Activated CD4-positive, alpha-beta T cell treated with anti-CD3 and anti-CD28 coated beads for 1 hour (primary cell): ENCODE data around the gene FARS2.

ENCODE experiments used
- DNase-seq: peaks from one replicate; pipeline ENCODE4 v3.0.0-alpha.2; 2020

The FARS2 gene

DNA sequence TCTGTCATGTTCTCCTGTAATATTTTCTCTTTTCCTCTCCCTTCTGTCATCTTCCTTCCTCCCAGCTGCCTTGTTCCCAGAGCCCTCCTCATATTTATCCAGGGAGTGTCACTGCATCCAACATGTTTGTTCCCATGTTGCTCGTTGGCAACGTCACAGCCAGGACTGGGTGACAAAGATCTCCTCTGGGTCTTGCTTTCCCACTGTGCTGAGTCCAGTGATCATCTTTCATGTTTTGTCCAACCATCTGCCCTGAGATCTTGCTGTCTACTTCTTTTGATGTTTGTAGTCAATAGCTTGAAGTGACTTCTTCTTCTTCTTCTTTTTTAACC, 26.6 kb downstream of the FARS2 start:
- DNase-seq: no peak

DNA sequence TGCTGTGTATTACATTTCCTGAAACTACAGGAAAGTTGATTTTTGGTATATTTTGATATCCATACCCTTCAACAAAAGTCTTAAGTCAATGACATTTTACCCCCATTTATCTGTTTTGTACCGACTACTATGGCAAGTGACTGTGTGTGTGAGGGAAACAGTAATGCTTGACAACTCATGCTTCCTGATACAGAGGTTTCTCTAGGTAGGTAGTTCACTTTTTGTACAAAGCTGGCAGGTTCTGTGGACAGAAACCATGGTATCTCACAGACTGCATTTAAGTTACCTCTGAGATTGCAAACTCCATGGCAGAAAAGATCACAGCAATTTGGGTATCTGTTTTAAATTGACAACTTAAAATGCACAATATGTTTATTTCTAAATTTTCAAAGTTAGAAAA, 28.8 kb downstream of the FARS2 start:
- no peak for DNase-seq

DNA sequence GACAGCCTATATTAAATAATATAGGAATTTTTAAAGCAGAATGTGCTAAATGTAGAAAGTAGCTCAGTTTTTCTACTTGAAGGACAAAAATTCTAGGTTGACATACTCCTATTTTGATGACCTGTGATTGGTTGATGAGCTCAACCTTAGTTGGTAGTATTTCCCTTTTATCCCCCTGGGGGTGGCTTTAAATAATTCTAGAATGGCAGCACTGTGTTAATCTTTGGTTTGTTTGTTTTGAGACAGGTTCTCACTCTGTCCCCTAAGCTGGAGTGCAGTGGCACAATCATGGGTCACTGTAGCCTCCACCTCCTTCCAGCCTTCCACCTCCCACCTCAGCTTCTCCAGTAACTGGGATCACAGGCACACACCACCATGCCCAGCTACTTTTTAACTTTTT, 29.2 kb downstream of the FARS2 start:
- no peak for DNase-seq

DNA sequence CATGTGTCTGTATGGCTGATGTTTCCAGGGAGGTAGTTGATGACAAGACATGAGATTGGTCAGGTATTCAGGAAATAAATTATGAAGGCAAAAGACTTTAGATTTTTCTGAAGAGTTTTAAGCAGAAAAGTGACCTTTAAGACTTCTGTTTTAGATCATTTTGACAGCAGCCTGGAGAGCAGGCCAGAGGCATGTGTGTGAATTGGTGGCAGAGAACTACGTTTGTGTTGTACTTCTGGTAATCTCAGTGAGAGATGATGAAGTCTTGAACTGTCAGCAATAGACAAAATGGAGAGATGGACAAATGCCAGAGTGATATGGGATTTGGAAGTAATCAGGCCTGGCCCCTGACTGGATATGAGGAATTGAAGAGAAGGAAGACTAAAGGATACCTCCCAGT, 30.8 kb downstream of the FARS2 start:
- no peak for DNase-seq

DNA sequence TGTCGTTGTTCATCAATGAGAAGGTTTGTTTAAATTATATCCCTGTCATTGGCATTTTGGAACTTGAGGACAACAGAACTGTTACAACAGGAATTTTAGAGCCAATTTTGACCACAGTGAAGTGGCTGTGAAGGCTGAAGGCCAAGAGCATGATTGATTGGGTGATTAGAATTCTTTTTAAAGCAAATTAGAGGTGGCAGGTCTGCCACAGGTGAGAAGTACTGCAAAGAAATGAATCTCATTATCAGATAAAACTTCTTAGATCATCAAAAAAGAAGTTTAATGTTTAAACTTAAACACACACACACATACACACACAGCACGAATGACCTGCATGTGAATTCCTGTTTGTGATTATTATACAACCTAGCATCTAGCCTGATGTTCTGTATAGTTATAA, 32.4 kb downstream of the FARS2 start:
- DNase-seq: no peak

DNA sequence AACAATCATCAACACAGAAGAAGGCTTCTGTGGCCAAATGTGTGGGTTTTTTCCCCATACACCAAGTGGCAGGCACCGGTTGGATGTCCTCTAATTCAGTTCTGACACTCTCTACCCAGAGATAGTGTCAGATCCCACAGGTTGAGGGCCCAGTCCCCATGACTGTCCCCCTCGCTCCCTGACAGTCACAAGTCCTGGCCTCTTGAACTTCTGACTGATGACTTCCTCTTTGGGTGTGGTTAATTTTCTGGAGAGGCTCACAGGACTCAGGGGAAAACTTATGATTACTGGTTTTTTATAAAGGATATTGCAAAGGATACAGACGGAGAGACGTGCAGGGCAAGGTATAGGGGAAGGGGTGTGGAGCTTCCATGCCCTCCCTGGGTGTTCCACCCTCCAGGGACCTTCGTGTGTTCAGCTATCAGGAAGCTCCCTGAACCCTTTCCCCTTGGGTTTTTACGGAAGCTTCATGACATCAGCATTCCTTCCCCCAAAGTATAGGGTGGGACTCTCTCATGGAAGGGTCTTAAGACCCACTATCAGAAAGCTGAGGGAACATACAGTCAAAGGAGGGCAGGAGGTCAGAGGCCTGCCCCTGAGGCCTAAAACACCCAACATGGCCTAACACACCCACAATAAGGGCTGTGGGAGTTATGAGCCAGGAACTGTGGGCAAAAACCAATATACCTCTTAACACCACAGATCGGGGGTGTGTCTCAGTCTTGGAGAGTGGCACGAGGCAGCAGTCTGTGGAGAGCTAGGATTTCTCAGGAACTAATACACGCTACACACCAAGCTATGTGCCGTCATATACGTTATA, 33.3 kb downstream of the FARS2 start:
- DNase-seq: no peak

DNA sequence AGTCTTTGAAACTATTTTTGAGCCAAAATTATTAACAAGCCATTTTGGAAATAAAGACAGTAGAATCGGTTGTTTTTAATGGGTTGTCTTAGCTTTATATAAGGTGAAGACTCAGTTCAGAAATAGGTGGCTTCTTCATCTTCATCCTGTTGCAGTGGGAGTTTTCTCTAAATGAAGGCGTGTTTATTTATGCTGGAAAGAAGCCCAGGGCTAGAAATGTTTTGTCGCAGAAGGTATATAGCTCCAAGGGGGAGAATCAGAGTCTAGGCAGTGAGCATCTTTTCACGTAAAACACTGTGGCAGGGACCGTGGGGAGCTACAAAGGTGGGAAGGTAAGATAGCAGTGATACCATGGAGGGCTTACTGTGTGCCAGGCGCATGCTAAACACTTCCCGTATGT, 34.3 kb downstream of the FARS2 start:
- DNase-seq: no peak

DNA sequence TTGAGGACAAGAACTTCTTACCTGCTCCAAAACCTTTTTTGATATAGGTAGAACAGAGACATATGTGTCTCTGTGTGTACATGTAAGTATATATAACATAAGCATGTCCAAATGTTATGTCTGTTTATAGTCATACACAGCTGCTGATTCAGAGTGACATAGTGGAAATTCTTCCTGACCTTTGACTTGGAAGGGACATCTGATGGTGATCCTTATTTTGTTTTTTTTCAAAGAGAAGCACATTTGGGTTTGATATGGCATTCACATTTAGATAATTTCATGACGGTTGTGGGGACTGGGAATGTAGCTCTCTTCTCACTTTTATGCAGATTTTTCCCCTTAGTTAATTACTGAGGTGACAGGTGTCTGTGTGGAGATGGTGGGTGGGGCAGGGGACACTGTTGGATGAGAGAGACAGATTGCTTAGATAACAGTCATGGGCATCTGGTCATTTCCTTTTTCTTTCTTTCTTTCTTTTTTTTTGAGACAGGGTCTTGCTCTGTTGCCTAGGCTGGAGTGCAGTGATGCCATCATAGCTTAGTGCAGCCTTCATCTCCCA, 39.0 kb downstream of the FARS2 start:
- no peak for DNase-seq

DNA sequence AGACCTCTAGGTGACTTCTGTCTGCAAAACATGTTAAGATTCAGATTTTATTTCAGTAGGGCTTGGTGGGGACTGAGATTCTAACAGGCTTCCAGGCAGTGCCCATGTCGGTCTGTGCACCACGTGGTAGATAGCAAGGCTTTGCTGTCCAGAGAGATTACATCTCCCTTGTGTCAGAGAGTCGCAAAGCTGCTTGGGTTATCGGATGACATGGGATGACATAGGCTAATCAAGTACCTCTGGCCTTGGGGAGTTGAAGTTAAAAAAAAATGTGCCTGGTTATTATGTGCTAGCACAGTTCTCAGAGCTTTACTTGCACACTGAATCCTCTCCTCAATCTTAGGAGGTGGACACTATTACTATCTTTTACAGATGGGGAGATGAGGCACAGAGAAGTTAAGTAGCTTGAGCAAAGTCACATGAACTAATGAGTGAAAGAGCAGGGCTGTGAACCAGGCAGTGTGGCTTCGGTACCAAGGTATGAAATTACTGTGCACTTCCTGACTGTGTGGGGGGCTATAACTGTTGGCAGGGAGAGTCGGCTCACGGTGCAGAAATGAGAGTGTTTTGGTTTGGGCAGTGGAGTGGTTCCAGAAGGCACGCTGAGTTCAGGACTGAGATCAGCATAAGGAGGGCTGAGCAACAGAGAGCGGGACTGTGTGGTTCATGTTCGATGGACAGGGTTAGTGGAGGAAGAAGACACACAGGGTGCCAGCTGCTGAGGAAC, 41.1 kb downstream of the FARS2 start:
- no peak for DNase-seq

DNA sequence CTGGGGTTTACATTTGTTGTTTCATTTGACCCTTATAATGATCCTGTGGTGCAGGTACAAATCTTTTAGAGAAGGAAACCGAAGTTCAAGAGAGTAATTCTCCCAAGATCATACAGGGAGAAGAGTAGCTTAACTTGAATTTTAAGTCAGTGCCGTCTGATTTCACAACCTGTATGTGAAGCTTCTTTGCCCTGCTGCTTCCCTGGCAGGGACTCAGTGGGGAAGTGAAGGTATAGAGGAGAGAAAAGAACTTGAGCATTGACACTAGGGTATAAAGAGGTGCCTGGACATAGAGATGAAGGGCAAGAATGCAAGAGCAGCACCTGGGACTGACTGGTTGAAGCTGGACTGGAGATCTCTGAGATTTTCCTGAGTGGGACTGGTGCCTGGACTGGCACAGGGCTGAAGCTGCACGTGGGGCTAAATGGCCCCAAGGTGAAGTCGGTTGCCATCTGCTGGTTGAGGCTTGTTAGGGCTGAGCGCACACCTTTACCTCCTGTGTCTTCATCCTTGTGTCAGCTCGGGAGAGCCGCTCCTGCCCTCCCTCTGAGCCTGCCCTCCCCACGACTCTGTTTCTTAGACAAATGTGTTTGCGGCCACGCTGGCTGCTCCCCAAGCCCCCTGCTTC, 41.8 kb downstream of the FARS2 start:
- peak; percentile 38 for DNase-seq

DNA sequence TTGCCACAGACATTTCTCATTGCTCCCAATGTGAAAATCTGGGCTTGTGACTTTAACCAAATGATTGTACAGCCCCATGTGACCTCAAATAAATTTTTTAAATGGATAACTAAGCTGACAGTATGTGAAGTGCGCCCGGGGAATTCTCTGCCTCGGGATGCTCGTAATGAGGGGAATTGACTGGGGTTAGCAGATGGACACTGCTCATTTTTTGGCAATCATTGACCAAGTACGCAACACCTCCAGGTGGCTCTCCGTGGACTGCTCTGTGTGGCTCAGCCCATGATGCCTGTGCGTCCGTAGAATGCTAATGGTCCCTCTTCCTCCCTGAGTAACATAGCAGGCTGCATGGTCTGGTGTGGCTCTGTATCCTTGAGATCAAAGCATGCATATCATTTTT, 42.4 kb downstream of the FARS2 start:
- DNase-seq: no peak

DNA sequence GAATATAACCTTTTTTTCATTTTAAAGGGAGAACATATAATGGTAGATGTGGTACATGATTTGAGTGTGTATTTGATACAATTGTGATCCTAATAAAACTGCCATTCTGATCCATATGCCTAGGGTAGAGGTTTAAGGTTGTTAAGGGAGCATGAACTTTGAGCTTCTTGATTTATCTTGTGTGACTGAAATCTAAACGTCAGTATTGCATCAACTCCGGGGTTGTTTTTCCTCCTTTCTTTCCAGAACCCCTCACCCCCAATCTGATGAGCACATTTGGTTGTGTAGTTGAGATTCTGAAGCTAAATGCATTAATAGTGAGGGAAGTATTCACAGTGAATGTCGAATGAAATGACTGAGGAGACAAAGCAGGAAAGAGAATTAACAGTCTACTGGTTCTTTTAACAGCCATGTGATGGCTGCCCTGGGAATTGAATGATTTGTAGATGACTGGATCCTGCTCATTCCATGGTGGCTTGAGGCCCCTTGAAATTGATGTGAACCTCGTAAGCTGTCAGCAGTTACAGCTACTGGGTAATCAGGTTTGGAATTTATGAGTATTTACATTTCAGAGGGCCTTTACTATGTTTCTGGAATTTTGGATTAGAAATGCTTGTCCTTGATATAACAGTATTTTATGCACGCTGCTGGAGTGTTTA, 44.8 kb downstream of the FARS2 start:
- DNase-seq: no peak

DNA sequence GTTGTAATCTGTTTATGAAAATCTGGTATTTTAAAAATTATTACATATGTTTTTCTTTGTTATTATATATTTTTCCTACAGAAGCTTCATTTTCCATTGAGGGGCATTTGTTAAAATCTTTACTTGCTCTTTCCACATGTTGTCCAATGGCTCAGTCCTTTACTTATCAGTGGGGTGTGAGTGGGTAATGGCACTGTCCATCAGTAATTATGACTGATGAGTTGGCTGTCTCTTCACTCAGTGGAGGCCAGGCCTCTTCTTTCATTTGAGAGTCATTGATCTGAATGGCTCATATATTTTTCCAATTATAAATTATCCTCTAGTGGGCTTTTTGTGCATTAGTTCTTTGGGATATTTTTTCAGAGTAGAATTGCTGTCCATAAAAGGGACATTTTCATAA, 45.7 kb downstream of the FARS2 start:
- DNase-seq: no peak

DNA sequence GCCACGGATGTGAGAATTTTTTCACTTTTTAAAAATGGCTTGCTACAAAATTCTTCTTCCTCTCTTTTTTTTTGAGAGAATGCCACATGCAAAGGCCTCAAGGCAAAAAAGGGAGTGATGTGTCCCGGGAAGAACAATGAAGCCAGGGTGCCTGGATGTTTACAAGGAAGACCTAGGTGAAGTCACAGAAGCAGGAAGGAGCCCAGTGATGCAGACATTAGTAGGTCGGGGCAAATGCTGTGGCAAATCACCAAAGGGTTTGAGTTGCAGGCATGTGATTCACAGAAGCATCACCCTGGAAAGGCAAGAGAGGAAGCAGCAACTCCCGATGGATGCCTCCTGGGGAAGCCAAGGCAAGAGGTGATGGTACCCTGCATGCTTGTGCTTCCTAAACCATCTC, 46.8 kb downstream of the FARS2 start:
- DNase-seq: no peak

DNA sequence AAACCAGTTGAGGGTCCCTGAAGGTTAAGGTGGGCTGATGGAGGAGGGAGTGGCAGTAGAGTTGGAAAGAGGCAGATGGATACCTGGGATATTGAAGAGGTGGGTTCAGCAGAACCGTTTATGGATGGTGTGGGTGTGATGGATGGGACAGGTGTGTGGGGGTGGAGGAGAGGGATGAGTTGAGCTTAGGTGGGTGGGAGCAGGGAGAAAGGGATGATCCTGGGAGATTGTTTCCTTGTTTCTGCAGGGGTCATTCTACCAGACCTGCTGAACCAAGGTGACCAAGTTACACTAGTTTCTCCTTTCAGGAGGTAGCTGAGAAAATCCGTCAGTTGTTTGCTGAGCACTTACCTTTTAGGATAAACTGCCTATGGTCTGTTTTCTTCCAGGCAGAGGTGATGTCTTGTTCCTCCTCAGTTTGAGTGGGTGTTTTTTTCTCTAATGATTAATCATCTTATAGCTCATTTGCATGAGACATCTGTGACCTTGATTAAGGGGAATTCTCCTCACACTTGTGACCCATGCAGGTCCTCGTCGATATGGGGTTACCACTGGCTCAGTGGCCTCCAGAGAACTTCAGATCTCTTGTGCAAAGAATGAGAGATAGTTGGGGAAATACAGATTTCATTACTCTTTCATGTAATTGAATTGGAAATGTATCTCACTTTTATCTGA, 53.0 kb downstream of the FARS2 start:
- no peak for DNase-seq

DNA sequence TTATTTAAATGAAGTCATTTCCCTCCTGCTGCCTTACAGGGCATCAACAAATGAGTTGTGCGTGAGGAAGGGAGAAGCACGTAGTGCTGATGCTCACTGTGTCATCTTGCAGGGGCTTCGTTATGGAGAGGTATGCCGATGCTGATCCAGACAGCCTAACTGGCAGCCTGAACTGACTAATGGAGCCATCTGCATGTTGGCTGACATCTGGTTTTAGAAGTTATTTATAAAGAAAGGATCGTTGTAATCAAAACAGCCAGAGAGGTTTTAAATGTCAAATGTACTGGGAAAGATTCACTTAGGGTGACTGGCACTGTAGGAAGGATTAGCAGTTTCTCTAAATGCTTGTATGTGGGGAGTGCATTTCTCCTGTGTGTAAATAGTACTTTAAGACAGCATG, 54.6 kb downstream of the FARS2 start:
- no peak for DNase-seq

DNA sequence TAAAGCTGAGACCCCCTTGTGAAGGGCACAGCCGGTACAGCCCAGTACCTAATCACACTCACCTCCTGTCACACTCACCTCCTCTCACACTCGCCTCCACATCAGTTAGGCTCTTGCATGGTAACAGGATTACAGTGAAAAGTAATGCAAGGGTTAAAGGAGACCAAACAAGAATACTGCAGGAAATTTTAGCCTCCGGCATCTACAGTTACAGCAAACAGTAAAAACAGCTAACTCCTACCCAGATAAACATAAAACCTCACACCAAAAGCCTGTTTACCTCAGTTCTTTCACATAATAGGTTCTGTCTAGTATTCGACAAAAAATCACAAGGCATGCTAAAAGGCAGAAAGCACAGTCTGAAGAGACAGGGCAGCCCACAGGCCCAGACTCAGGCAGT, 55.6 kb downstream of the FARS2 start:
- no peak for DNase-seq

DNA sequence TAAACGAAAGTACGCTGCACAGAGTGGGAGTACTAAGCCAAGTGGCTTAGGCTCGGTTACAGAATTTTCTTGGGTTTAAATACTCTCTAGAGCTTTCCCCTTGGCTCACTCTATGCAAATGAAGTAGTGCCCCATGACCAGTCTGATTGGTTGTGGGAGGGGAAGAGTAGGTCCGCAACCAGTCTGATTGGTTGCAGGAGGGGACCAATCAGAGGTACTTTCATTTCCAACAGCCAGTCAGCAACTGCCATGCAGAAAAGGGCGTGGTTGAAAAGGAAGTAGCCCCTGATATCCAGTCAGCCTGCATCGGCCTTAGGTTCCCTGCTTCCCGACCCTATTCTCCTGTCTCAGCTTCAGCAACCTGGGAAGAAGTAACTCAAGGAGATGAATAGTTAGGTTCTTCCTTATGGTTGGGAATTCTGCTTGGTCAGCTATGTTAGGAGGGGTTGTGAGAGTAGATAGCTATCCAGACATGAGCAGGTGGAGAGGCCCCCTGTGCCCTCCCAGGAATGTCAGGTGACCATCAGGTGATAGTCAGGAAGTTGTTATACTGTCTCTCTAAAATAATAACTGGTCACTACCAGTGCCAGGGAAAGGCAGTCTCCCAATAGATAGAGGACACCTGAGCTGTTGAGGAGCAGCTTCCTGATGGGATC, 57.4 kb downstream of the FARS2 start:
- no peak for DNase-seq

DNA sequence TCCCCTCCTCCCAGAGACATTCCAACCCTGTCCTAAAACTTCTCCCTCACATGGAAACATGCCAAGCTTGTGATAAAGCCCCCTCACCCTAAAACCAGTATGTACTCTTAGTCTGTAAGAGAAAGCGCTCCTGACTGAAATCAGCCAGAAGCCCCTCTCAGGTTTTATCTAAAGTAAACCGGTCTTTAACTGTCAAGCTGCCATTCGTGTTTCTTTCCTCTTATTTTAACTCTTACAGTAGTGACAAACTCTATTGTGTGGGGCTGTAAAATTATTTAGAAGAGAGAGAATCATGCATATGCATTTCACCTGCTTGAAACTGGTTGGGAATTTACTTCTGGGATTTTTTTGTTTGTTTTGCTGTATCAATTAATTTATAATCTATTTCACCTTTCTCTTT, 62.7 kb downstream of the FARS2 start:
- no peak for DNase-seq

DNA sequence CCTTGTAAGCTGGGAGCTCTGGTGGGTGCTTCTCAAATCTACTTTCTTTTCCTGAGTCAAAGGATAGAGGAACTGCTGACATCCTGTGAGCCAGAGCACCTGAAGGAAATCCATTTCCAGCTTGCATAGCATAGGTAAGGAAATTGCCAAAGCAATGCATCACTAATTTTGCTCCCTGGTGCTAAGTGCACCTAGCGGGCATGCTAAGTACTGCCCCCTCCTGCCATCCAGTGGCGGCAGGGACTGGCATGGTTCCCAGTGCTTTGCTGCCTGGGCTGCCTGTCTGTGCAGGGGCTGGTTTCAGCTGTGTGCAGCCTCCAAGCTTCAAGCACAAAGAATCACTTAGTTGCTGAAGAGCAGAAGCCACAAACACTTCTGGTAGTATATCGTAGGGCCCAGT, 63.9 kb downstream of the FARS2 start:
- no peak for DNase-seq

DNA sequence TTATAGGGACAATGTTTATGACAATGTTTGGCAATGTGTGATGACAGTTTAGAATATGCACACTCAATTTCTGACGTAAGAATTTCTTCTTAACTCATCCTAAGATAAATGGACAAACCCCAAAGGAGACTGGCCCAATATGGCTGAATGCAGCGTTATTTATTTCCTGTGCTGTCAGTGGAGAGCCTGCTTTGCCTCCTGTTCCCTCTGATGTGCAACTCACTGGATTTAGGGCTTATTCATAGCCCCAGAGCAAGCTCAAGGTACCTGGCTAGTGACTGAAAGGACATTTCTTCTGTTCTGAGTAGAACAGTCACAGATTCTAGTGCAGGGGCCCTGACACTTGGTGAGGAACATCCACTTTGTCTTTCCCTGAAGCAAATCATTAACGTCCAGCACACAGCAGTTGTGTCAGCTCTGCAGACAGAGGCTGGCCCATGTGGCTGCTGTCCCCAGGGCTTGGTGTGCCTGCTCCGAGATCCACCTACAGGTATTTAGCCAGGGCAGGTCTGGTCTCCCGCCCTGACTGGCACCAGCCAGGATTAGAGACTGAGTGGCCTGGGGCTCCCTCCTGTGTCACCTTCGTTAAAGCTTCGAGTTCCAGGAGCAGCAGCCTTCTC, 64.8 kb downstream of the FARS2 start:
- no peak for DNase-seq

DNA sequence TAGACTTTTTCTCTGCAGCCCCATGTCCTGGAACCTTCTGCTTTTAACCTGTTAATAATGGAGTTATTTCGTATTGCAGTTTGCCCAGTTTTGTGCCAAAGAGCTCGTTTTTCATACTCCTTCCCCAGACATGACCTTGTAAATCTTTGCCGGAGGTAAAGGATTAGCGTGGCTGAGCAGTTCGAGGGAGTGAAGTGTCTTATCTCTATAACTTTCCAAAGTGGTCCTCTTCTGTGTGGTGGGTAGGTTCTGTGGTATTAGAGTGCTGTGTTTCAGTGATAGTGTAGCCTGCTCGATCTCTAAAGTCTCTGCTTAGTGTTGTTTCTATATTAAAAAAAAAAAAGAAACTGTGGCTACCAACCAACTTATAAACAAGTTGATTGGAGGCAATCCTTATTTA, 67.5 kb downstream of the FARS2 start:
- no peak for DNase-seq
